RWPE1 (cell line): ENCODE data around the gene TMPRSS9.

Experiments
- CTCF ChIA-PET: fragments of 350-600 bp; sonication (Branson Sonifier 250); formaldehyde crosslinking; extraction: SDS; loops from one replicate; lab custom pipeline; 2021; lab: Yijun Ruan, JAX
- POLR2A ChIA-PET: fragments of 400-600 bp; formaldehyde crosslinking; extraction: SDS; loops from one replicate; lab custom pipeline; 2020; ENCODE audit warnings: antibody characterized with exemption; ENCODE audit not compliant: low non-redundant PET; lab: Yijun Ruan, JAX
- DNase-seq: peaks from one replicate; pipeline ENCODE4 v3.0.0; 2012; ENCODE audit warnings: low spot score
- H3K27ac ChIP-seq: fragments of 450-650 bp; 2 replicates; pipeline ENCODE4 v1.5.1; 2017
- CTCF ChIP-seq: fragments of 450-650 bp; conservative IDR thresholded peaks from 2 replicates; pipeline ENCODE4 v1.5.1; 2017; ENCODE audit warnings: low read depth, mild to moderate bottlenecking

Gene TMPRSS9

GRCh38 chr19:2362970-2363300 is 2.9 kb downstream of the TMPRSS9 start:
- no peak overlapping the region for H3K27ac ChIP-seq
- ChIA-PET CTCF (interaction anchor here (0.8 kb wide), 1 partner anchor 29 kb away, joined by 5 read pairs; no protein-coding TSS in a partner anchor), POLR2A (no interaction called here)
- no peak for TF ChIP-seq CTCF
- no peak for DNase-seq

- DNase-seq, result no peak
- ChIA-PET POLR2A (no interaction called here), CTCF (interaction anchor here (0.8 kb wide), 1 partner anchor 28 kb away, joined by 5 read pairs; no protein-coding TSS in a partner anchor)
- no peak overlapping the region for H3K27ac ChIP-seq
- TF ChIP-seq CTCF, result no peak
Measured at GRCh38 chr19:2363419-2363818, 3.4 kb downstream of the TMPRSS9 start.

- TF ChIP-seq CTCF, result no peak
- ChIA-PET CTCF (interaction anchor here (0.6 kb wide), 1 partner anchor 484 kb away, joined by 3 read pairs; no protein-coding TSS in a partner anchor), POLR2A (no interaction called here)
Measured at GRCh38 chr19:2365201-2365970, 5.3 kb downstream of the TMPRSS9 start.

GRCh38 chr19:2371656-2372055 is 11.6 kb downstream of the TMPRSS9 start:
- CTCF ChIA-PET, result no interaction called here
- TF ChIP-seq CTCF, result no peak
- DNase-seq, result no peak
- POLR2A ChIA-PET, result no interaction called here
- H3K27ac ChIP-seq, result no peak overlapping the region

More at GRCh38 chr19:2365201-2365970, 5.3 kb downstream of the TMPRSS9 start:
- H3K27ac ChIP-seq, result no peak overlapping the region
- DNase-seq, result no peak

- ChIA-PET POLR2A (no interaction called here), CTCF (no interaction called here)
- no peak for DNase-seq
- no peak overlapping the region for H3K27ac ChIP-seq
- no peak for TF ChIP-seq CTCF
Measured at GRCh38 chr19:2372076-2372612, 12.1 kb downstream of the TMPRSS9 start.

GRCh38 chr19:2374808-2375207 is 14.7 kb downstream of the TMPRSS9 start:
- H3K27ac ChIP-seq, result no peak overlapping the region
- no peak for DNase-seq
- TF ChIP-seq CTCF, result no peak
- CTCF ChIA-PET, result no interaction called here
- POLR2A ChIA-PET, result no interaction called here
